HCT116 (cell line): ENCODE data around the gene HOXB7. TPM values are rescaled to one million over a fixed set of nuclear protein-coding genes. Genes with fewer than 3 reads are reported as not detected.
A peak's percentile ranks its signal among the peaks of the same experiment; 100 is the strongest.

ENCODE experiments used
- ATAC-seq: fragments of 200-7000 bp; cut with Tn5 transposase; 2 replicates; pipeline ENCODE4 v1.9.1; 2020; ENCODE audit warnings: mild to moderate bottlenecking, moderate library complexity
- BruUV-seq: library from RNA; stranded (reverse); fragments of 400-500 nt; replicated peaks from 2 replicates; lab custom pipeline; 2021; lab: Mats Ljungman, UMichigan
- CTCF ChIA-PET: fragments of 300-600 bp; sonication (Branson Sonifier 250); formaldehyde crosslinking; loops from one replicate; lab custom pipeline; 2021; ENCODE audit warnings: antibody characterized with exemption; lab: Charles Lee
- POLR2A ChIA-PET: fragments of 300-600, 350-600 bp; sonication (Branson Sonifier 250); formaldehyde crosslinking; loops from one replicate; lab custom pipeline; 2021; ENCODE audit warnings: antibody characterized with exemption; lab: Charles Lee
- RAD21 ChIA-PET, 2 experiments: fragments of 300-600 bp; sonication (Branson Sonifier 250); formaldehyde crosslinking; loops; one replicate each; lab custom pipeline; 2023; ENCODE audit warnings: low total read pairs in 2 of 2; ENCODE audit not compliant: uncharacterized antibody in 2 of 2, unreplicated experiment in 2 of 2, low non-redundant PET in 1 of 2; lab: Charles Lee
- DNase-seq: peaks from one replicate; pipeline ENCODE4 v3.0.0-alpha.2; 2010; ENCODE audit warnings: low read depth, low spot score
- H2AFZ ChIP-seq: fragments of 200-600 bp; shearing (Covaris generic), sonication (generic); 2 replicates; pipeline ENCODE4 v1.6.1; 2017; ENCODE audit warnings: low read depth, mixed run types, mixed read lengths, antibody characterized with exemption, low read length; ENCODE audit not compliant: poor library complexity, severe bottlenecking
- H3K27ac ChIP-seq: 2 replicates; pipeline ENCODE4 v1.5.1; 2012; ENCODE audit warnings: low read depth, low read length
- H3K27me3 ChIP-seq: fragments of 200-600 bp; sonication (generic); 2 replicates; pipeline ENCODE4 v1.6.1; 2016; ENCODE audit warnings: mixed run types, low read length, mixed read lengths; ENCODE audit not compliant: insufficient read depth
- H3K36me3 ChIP-seq, 2 experiments: fragments of 200-500 bp in 1 of 2; fragments of 200-600 bp in 1 of 2; sonication (Bioruptor generic) in 1 of 2; sonication (generic) in 1 of 2; 2 replicates each; pipeline versions ENCODE4 v1.5.1 to v1.6.1; 2014 to 2016; ENCODE audit warnings: low read length in 2 of 2, inconsistent platforms in 1 of 2, mixed read lengths in 1 of 2, mixed run types in 1 of 2; ENCODE audit not compliant: insufficient read depth in 2 of 2, control insufficient read depth in 1 of 2
- H3K4me1 ChIP-seq, 2 experiments: fragments of 200-600 bp in 1 of 2; sonication (generic) in 1 of 2; 2 replicates each; pipeline versions ENCODE4 v1.5.1 to v1.6.1; 2012 to 2017; ENCODE audit warnings: low read length in 2 of 2, inconsistent platforms in 1 of 2, mild to moderate bottlenecking in 1 of 2, mixed read lengths in 1 of 2, mixed run types in 1 of 2, moderate library complexity in 1 of 2; ENCODE audit not compliant: insufficient read depth in 2 of 2, control insufficient read depth in 1 of 2
- H3K4me2 ChIP-seq: fragments of 200-600 bp; sonication (generic); 2 replicates; pipeline ENCODE4 v1.6.1; 2017; ENCODE audit warnings: mixed run types, low read length, mixed read lengths
- H3K4me3 ChIP-seq, 2 experiments: fragments of 200-600 bp in 1 of 2; sonication (generic) in 1 of 2; replicated peaks in 1 of 2; 2 replicates each; pipeline ENCODE4 v1.5.1; 2011 to 2016; ENCODE audit warnings: low read length in 2 of 2, control low read depth in 1 of 2, low read depth in 1 of 2, mild to moderate bottlenecking in 1 of 2, mixed read lengths in 1 of 2, mixed run types in 1 of 2
- H3K79me2 ChIP-seq: fragments of 200-600 bp; sonication (generic); 2 replicates; pipeline ENCODE4 v1.6.1; 2017; ENCODE audit warnings: mild to moderate bottlenecking, mixed run types, low read length, moderate library complexity, mixed read lengths; ENCODE audit not compliant: insufficient read depth
- H3K9ac ChIP-seq: fragments of 200-600 bp; sonication (generic); 2 replicates; pipeline ENCODE4 v1.6.1; 2016; ENCODE audit warnings: low read length, mixed read lengths
- H3K9me2 ChIP-seq: fragments of 200-600 bp; sonication (generic), shearing (Covaris generic); 2 replicates; pipeline ENCODE4 v1.6.1; 2017; ENCODE audit warnings: mixed run types, mild to moderate bottlenecking, moderate library complexity; ENCODE audit not compliant: insufficient read depth
- H3K9me3 ChIP-seq, 2 experiments: fragments of 200-500 bp in 1 of 2; fragments of 200-600 bp in 1 of 2; sonication (Bioruptor generic) in 1 of 2; sonication (generic) in 1 of 2; 2 replicates each; pipeline ENCODE4 v1.6.1; 2014 to 2017; ENCODE audit warnings: low read length in 2 of 2, mixed read lengths in 2 of 2, inconsistent platforms in 1 of 2, low read depth in 1 of 2, mild to moderate bottlenecking in 1 of 2, mixed run types in 1 of 2, moderate library complexity in 1 of 2; ENCODE audit not compliant: control insufficient read depth in 1 of 2, insufficient read depth in 1 of 2
- H4K20me1 ChIP-seq: fragments of 200-600 bp; sonication (generic), shearing (Covaris generic); 2 replicates; pipeline ENCODE4 v1.6.1; 2017; ENCODE audit warnings: mixed run types, mild to moderate bottlenecking, moderate library complexity; ENCODE audit not compliant: insufficient read depth
- CBX3 ChIP-seq: IDR thresholded peaks from 2 replicates; pipeline ENCODE4 v1.6.1; 2012; ENCODE audit warnings: low read depth
- CEBPB ChIP-seq: IDR thresholded peaks from 2 replicates; pipeline ENCODE4 v1.6.1; 2012; ENCODE audit warnings: low read depth
- CTCF ChIP-seq, 3 experiments: fragments of 200-600 bp in 1 of 3; sonication (generic) in 1 of 3; IDR thresholded peaks in 2 of 3; conservative IDR thresholded peaks in 1 of 3; 2 replicates each; pipeline ENCODE4 v1.5.1; 2012 to 2017; ENCODE audit warnings: low read depth in 2 of 3, low read length in 2 of 3, antibody characterized with exemption in 1 of 3, borderline replicate concordance in 1 of 3, control low read depth in 1 of 3, mild to moderate bottlenecking in 1 of 3, mixed read lengths in 1 of 3, mixed run types in 1 of 3, moderate library complexity in 1 of 3; ENCODE audit not compliant: insufficient read depth in 1 of 3
- EGR1 ChIP-seq: IDR thresholded peaks from 2 replicates; pipeline ENCODE4 v1.6.1; 2012; ENCODE audit warnings: low read depth
- ELF1 ChIP-seq: IDR thresholded peaks from 2 replicates; pipeline ENCODE4 v1.6.1; 2012; ENCODE audit warnings: low read depth, borderline replicate concordance
- EZH2 ChIP-seq: fragments of 200-600 bp; sonication (generic); IDR thresholded peaks from 2 replicates; pipeline ENCODE4 v1.6.1; 2017; ENCODE audit warnings: antibody characterized with exemption, mixed run types
- EZH2phosphoT487 ChIP-seq: fragments of 200-600 bp; IDR thresholded peaks from 2 replicates; pipeline ENCODE4 v1.6.1; 2018; ENCODE audit warnings: antibody characterized with exemption, borderline replicate concordance
- FOSL1 ChIP-seq: IDR thresholded peaks from 2 replicates; pipeline ENCODE4 v1.6.1; 2012; ENCODE audit warnings: low read depth
- JUND ChIP-seq: IDR thresholded peaks from 2 replicates; pipeline ENCODE4 v1.6.1; 2012
- POLR2AphosphoS5 ChIP-seq: IDR thresholded peaks from 2 replicates; pipeline ENCODE4 v1.6.1; 2011; ENCODE audit warnings: mild to moderate bottlenecking, low read depth, low read length, moderate library complexity
- RAD21 ChIP-seq: IDR thresholded peaks from 2 replicates; pipeline ENCODE4 v1.6.1; 2012; ENCODE audit warnings: low read depth, mild to moderate bottlenecking
- REST ChIP-seq: IDR thresholded peaks from 2 replicates; pipeline ENCODE4 v1.6.1; 2012; ENCODE audit warnings: low read depth
- SP1 ChIP-seq: IDR thresholded peaks from 2 replicates; pipeline ENCODE4 v1.6.1; 2012; ENCODE audit warnings: low read depth
- YY1 ChIP-seq: IDR thresholded peaks from 2 replicates; pipeline ENCODE4 v1.6.1; 2011; ENCODE audit warnings: low read length, low read depth, moderate library complexity, mild to moderate bottlenecking; ENCODE audit not compliant: insufficient replicate concordance; ENCODE audit errors: extremely low read depth
- ZFX ChIP-seq: fragments of 450-650 bp; IDR thresholded peaks from 2 replicates; pipeline ENCODE4 v1.6.1; 2017
- intact Hi-C: fragments of 100-400 bp; cut with micrococcal nuclease; formaldehyde crosslinking; loops from 2 replicates; pipeline ENCODE4 v1.10.0; 2022
- total RNA-seq: library from RNA; stranded (reverse); gene quantifications from one replicate; pipeline ENCODE4 v1.2.1, GENCODE V29; 2021; ENCODE audit not compliant: unreplicated experiment
- TF ChIP-seq, protein P1 (sequence below): IDR thresholded peaks from 2 replicates; pipeline ENCODE4 v1.6.1; 2011; ENCODE audit warnings: mild to moderate bottlenecking, low read length, moderate library complexity; ENCODE audit not compliant: insufficient replicate concordance; ENCODE audit errors: extremely low read depth
- TF ChIP-seq, protein P2 (sequence below): IDR thresholded peaks from 2 replicates; pipeline ENCODE4 v1.6.1; 2012
- TF ChIP-seq, protein P3 (sequence below): IDR thresholded peaks from 2 replicates; pipeline ENCODE4 v1.6.1; 2012

HOXB7 gene
- total RNA-seq, 1 experiment from 2014 or later: 33.6 TPM

GRCh38 chr17:48611681-48612455, 1.1 kb upstream of the HOXB7 start:
- ChIA-PET POLR2A (interaction anchor here (0.7 kb wide), 1 partner anchor 353 kb away, joined by 3 read pairs; no protein-coding TSS in a partner anchor), CTCF (interaction anchor here (1.2 kb wide), 1 partner anchor 350 kb away, joined by 6 read pairs; no protein-coding TSS in a partner anchor), RAD21 (no interaction called here)
- Histone ChIP-seq H3K4me3 (peak overlapping the region; percentile 80 to 90), H3K9ac (peak overlapping the region; percentile 97), H3K36me3 (no peaks in the 10 kb centered on the region), H3K27me3 (no peaks in the 10 kb centered on the region), H3K27ac (peak overlapping the region; percentile 98), H3K4me2 (peak overlapping the region; percentile 95), H2AFZ (no peak overlapping the region), H4K20me1 (no peaks in the 10 kb centered on the region), H3K79me2 (peaks cover 76% of the 10 kb centered on the region), H3K9me2 (no peaks in the 10 kb centered on the region), H3K9me3 (no peaks in the 10 kb centered on the region), H3K4me1 (peaks cover 19 to 53% of the 10 kb centered on the region in 2 experiments; a peak in 3 of 4 replicates)
- intact Hi-C loops: loop anchor here (2.0 to 10.0 kb wide), 2 partner anchors 127 to 351 kb away; no protein-coding TSS in a partner anchor
- TSS peak; percentile 27 for BruUV-seq
- peak; percentile 52 for ATAC-seq
- no peak for DNase-seq
- TF ChIP-seq JUND (no peak), YY1 (peak; percentile 3), ZFX (peak; percentile 48; the same call in 1 of the 2 replicates), CBX3 (no peak), REST (no peak), FOSL1 (no peak), POLR2AphosphoS5 (peak; percentile 90), CTCF (IDR thresholded peaks at IDR 0.05 in 2 of 3, conservative IDR thresholded peaks at IDR 0.05 in 1 of 3; ENCODE audit: borderline replicate concordance in 1 of 3, insufficient read depth in 1 of 3, low read depth in 2 of 3, low read length in 2 of 3) (no peak), RAD21 (no peak), SP1 (no peak), EGR1 (no peak), ELF1 (no peak), EZH2 (no peak), CEBPB (no peak), EZH2phosphoT487 (no peak)
- TF ChIP-seq, protein P1, sequence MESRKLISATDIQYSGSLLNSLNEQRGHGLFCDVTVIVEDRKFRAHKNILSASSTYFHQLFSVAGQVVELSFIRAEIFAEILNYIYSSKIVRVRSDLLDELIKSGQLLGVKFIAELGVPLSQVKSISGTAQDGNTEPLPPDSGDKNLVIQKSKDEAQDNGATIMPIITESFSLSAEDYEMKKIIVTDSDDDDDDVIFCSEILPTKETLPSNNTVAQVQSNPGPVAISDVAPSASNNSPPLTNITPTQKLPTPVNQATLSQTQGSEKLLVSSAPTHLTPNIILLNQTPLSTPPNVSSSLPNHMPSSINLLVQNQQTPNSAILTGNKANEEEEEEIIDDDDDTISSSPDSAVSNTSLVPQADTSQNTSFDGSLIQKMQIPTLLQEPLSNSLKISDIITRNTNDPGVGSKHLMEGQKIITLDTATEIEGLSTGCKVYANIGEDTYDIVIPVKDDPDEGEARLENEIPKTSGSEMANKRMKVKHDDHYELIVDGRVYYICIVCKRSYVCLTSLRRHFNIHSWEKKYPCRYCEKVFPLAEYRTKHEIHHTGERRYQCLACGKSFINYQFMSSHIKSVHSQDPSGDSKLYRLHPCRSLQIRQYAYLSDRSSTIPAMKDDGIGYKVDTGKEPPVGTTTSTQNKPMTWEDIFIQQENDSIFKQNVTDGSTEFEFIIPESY: no peak
- TF ChIP-seq, protein P2, sequence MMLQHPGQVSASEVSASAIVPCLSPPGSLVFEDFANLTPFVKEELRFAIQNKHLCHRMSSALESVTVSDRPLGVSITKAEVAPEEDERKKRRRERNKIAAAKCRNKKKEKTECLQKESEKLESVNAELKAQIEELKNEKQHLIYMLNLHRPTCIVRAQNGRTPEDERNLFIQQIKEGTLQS: no peak
- TF ChIP-seq, protein P3, sequence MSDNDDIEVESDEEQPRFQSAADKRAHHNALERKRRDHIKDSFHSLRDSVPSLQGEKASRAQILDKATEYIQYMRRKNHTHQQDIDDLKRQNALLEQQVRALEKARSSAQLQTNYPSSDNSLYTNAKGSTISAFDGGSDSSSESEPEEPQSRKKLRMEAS: no peak
